NCI-H1436 (cell line): Measurements from ENCODE around the gene MOB4.
"Not testable (repeated sequence)": the region's sequence is repeated elsewhere in the genome, so short reads cannot be mapped to it uniquely, and the experiment has no call there.

Experiments used
- DNase-seq: peaks from one replicate; lab custom pipeline; 2025; lab: John Stamatoyannopoulos, UW

The MOB4 gene

DNA sequence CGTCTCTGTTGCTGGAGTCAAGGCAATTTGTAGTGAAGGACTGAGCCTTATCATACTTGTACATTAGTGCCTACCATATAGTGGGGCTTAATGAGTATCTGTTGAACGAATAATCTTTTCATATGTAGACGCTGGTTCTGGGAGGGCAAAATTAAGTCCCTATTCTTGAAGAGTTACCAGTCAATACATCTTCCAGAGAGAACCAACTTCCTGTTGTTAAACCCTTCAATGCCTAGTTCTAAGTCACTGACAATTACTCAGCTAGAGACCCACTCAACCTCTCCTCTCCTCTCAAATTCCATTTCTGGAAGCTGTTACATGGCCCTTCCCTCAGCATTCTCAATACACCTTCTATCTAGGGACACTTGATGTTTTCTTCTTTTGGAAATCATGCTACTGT, 1.1 kb upstream of the MOB4 start:
- DNase-seq: no peak

- no peak for DNase-seq
Measured at GRCh38 chr2:197515315-197515738, 539 bp upstream of the MOB4 start.

- DNase-seq: no peak
Measured at GRCh38 chr2:197516393-197516761, 511 bp downstream of the MOB4 start.

GRCh38 chr2:197517150-197517549, 1.3 kb downstream of the MOB4 start:
- DNase-seq: no peak

GRCh38 chr2:197538412-197538811, 22.5 kb downstream of the MOB4 start:
- no peak for DNase-seq

DNA sequence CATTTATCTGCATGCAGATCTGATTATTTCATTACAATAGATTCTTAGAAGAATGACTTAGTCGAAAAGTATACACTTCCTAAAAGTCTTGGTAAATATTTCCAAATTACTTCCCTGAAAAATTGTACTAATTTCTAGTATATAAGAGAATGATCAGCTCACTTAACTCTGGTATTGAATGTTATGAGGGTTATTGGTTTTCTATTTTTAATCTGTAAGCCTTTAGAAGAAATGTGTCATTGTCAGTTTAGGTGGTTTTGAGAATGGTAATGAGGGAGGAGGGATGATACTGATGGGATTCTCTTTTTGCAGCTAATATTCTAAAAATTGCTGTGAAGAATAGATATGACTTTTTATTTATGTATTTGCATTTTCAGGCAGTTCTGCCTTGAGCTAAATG, 23.9 kb downstream of the MOB4 start:
- DNase-seq: no peak

DNA sequence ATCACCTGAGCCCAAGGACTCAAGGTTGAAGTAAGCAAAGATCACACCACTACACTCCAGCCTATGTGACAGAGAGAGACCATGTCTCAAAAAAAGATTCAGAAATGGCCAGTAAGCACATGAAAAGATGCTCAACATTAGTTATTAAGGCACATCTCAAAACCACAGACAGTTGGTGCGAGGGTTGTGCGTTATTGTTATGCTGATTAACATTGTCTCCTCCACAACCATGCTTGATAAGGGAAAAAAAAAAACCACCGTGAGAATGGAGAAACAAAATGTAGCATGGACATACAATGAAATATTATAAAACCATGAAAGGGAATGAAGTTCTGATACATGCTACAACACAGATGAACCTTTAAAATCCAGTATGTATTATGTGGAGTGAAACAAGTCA, 27.3 kb downstream of the MOB4 start:
- DNase-seq: no peak

DNA sequence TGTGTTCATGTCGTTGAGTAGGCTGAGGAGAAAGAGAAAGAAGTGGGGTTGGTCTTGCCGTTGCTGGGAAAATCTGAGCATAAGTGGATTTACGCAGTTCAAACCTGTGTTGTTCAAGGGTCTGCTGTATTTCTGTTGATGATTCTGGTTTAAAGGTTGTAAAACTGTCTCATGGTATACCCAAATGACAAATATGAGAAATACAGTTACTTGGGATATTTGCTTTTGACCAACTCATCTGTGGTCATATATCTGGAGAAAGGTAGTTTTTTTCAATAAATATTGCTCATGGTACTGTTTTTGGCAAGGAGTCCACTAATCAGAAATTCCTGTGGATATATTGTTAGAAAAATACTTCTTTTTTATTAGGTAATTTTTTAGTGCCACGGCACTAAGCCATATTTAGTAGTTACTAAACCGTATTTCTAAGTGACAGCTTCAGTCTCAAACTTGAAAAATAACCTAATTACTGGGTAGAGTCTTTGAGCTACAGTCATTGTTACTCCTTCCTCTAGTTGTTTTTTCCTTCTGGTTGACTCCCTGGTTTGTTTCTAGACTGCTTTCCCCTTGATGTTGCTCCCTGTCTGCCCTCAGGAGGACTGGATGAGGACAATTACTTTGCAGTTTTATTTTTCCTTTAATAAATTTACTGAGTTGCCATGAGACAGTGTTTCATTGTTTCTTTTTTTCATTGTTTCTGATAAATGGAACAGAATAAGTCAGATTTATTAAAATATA, 31.5 kb downstream of the MOB4 start:
- no peak for DNase-seq

DNA sequence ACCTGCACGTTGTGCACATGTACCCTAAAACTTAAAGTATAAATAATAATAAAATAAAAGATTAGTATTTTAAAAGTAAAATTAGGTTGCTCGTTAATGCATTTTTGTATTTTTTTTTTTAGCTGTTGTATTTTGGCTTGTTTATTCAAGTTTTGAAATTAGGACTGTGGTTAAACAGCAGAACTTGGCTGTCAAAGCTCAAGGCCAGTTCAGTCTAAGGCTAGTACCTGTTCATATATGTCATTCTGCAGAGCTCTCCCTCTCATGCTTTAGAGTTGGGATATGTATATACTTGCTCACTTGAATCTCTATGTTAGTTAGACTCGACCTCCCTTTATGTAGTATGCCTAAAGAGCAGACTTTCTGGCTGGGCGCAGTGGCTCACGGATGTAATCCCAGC, 32.7 kb downstream of the MOB4 start:
- no peak for DNase-seq

- not testable (repeated sequence) for DNase-seq
Measured at GRCh38 chr2:197551260-197551659, 35.4 kb downstream of the MOB4 start.

GRCh38 chr2:197555467-197555866, 39.6 kb downstream of the MOB4 start:
- DNase-seq: no peak

DNA sequence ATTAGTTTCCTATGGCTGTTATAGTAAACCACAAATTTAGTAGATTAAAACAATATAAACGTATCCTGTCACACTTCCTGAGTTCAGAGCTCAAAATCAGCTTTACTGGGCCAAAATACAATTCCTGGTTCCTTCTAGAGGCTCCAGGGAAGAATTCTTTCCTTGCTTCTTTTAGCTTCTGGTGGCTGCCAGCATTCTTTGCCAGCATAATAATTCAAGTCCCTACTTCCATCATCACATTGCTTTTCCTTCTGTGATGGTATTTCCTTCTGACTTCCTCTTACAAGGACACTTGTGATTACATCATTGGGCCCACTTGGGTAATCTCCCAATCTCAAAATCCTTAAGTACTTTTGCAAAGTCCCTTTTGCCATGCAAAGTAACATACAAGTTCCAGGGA, 40.6 kb downstream of the MOB4 start:
- no peak for DNase-seq

GRCh38 chr2:197558393-197558792, 42.5 kb downstream of the MOB4 start:
- no peak for DNase-seq

- DNase-seq: no peak
Measured at GRCh38 chr2:197559681-197560080, 43.8 kb downstream of the MOB4 start.

GRCh38 chr2:197560146-197560665, 44.3 kb downstream of the MOB4 start:
- no peak for DNase-seq

DNA sequence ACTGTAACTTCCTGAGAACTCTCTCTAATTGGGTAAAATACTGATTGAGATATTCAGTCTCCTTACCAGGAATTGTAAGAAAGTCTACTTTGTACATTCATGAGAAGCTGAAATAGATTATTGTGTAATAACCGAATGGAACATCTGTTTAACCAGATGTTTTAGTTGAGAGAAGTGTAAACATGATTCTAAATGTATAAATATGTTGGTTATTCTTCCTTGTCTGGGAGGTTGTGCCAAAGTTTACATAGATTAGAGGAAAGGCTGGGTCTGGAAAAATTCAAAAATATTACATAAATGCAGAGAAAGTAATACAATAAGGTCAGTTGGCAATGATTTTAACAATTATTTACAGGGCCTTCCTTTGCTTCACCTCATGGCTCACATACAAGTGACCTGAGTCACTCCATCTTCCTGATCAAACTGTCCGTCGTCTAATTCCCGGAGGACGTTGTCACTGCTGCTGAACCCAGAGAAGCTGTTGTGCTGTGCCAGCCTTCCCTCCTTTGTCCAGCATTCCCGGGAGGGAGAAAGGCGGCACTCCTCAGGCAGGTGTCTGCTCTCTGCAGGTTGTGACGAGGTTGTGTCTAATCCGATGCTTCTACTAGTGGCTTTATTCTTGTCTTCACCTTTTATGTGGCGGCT, 55.9 kb downstream of the MOB4 start:
- DNase-seq: no peak

- no peak for DNase-seq
Measured at GRCh38 chr2:197573608-197574007, 57.7 kb downstream of the MOB4 start.

DNA sequence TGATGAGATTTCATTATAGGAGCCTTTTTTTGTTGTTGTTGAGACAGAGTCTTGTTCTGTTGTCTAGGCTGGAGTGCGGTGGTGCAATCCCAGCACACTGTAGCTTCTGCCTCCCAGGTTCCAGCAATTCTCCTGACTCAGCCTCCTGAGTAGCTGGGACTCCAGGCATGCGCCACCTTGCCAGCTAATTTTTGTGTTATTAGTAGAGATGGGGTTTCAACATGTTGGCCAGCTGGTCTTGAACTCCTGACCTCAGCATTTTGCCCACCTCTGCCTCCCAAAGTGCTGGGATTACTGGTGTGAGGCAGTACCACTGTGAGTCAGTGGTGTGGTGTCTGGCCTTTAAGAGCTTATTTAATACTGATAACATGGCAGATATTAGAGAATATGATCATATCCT, 60.1 kb downstream of the MOB4 start:
- no peak for DNase-seq

DNA sequence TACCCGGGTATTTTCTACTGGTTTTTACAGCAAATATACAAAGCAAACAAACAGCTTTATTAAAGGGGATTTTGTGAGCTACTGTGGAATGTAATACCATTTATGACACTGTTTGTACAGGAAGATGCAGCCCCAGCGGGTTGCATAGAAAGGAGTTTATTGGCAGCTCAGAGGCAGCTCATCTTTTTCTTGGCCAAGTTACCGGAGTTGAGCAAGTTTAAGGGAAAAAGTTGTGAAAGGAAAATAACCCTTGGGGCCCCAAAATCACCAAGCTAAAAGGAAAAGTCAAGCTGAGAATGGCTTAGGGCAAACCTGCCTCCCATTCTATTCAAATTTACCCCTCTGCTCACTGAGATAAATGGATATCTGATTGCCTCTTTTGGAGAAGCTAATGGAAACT, 60.8 kb downstream of the MOB4 start:
- DNase-seq: no peak

DNA sequence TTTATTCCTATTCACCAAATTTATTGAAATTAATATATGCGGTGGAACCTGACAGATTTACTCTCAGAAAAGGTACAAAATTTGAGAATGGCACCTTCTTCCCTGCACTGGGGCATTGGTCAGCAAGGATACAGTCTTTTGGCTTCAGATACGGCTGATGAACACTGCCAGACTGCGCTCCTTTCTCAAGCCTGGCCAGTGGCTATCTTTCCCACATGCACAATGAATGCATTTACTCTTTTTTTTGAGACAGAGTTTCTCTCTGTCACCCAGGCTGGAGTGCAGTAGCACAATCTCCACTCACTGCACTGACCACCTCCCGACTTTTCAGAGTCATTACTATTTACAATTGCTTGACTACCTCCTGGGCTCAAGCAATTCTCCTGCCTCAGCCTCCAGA, 61.6 kb downstream of the MOB4 start:
- no peak for DNase-seq

- not testable (repeated sequence) for DNase-seq
Measured at GRCh38 chr2:197578294-197578693, 62.4 kb downstream of the MOB4 start.

DNA sequence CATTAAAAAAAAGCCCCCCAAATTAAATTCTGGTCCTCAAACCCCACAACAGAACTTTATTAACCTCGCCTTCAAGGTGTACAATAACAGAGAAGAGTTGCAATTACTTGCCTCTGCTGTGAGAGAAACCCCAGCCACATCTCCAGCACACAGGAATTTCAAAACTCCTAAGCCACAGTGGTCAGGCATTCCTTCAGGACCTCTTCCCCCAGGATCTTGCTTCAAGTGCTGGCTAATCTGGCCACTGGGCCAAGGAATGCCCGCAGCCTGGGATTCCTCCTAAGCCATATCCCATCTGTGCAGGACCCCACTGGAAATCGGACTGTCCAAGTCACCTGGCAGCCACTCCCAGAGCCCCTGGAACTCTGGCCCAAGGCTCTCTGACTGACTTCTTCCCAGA, 64.3 kb downstream of the MOB4 start:
- DNase-seq: not testable (repeated sequence)

DNA sequence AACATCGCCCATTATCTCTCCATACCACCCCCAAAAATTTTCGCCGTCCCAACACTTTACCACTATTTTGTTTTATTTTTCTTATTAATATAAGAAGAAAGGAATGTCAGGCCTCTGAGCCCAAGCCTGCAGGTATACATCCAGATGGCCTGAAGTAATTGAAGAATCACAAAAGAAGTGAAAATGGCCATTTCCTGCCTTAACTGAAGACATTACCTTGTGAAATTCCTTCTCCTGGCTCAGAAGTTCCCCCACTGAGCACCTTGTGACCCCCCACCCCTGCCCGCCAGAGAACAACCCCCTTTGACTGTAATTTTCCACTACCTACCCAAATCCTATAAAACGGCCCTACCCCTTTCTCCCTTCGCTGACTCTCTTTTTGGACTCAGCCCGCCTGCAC, 71.4 kb downstream of the MOB4 start:
- not testable (repeated sequence) for DNase-seq
